Mesenchymal stem cell (in vitro differentiated cells and primary cell): ENCODE data around the gene NKD2.
A peak's percentile ranks its signal among the peaks of the same experiment; 100 is the strongest.

Source experiments
- DNase-seq: peaks from one replicate; pipeline ENCODE4 v3.0.0-alpha.2; 2013
- H2AFZ ChIP-seq: one replicate; pipeline ENCODE4 v1.6.1; 2013; ENCODE audit warnings: low read depth, mild to moderate bottlenecking, control low read depth, inconsistent platforms, low read length, moderate library complexity
- H2AK5ac ChIP-seq: 2 replicates; pipeline ENCODE4 v1.6.1; 2013; ENCODE audit warnings: low read length, moderate library complexity, mild to moderate bottlenecking, inconsistent platforms; ENCODE audit not compliant: severe bottlenecking
- H2BK120ac ChIP-seq: one replicate; pipeline ENCODE4 v1.6.1; 2013; ENCODE audit warnings: low read depth, mild to moderate bottlenecking, inconsistent platforms, low read length, moderate library complexity
- H2BK12ac ChIP-seq, 2 experiments: one replicate each; pipeline ENCODE4 v1.6.1; 2013; ENCODE audit warnings: inconsistent platforms in 2 of 2, low read length in 2 of 2, mild to moderate bottlenecking in 2 of 2, moderate library complexity in 2 of 2, control low read depth in 1 of 2
- H2BK15ac ChIP-seq: one replicate; pipeline ENCODE4 v1.6.1; 2013; ENCODE audit warnings: mild to moderate bottlenecking, low read depth, inconsistent platforms; ENCODE audit not compliant: poor library complexity, severe bottlenecking
- H2BK5ac ChIP-seq: 2 replicates; pipeline ENCODE4 v1.6.1; 2013; ENCODE audit warnings: low read depth, mild to moderate bottlenecking, low read length, control low read depth, inconsistent platforms; ENCODE audit not compliant: poor library complexity, severe bottlenecking
- H3K14ac ChIP-seq, 2 experiments: one replicate each; pipeline ENCODE4 v1.6.1; 2013; ENCODE audit warnings: inconsistent platforms in 2 of 2, low read length in 2 of 2, control low read depth in 1 of 2, mild to moderate bottlenecking in 1 of 2, moderate library complexity in 1 of 2
- H3K18ac ChIP-seq, 2 experiments: one replicate each; pipeline ENCODE4 v1.6.1; 2013; ENCODE audit warnings: inconsistent platforms in 2 of 2, low read length in 2 of 2, control low read depth in 1 of 2, low read depth in 1 of 2, mild to moderate bottlenecking in 1 of 2
- H3K23ac ChIP-seq, 2 experiments: one replicate each; pipeline ENCODE4 v1.6.1; 2013; ENCODE audit warnings: inconsistent platforms in 2 of 2, low read length in 2 of 2, mild to moderate bottlenecking in 2 of 2, moderate library complexity in 2 of 2, control low read depth in 1 of 2
- H3K27ac ChIP-seq: 2 replicates; pipeline ENCODE4 v1.5.1; 2013; ENCODE audit warnings: mild to moderate bottlenecking, moderate library complexity, low read length, control low read depth, inconsistent platforms; ENCODE audit not compliant: poor library complexity, severe bottlenecking
- H3K27me3 ChIP-seq, 2 experiments: 2 replicates each; pipeline versions ENCODE4 v1.6.1 to v1.7.0; 2013; ENCODE audit warnings: low read length in 2 of 2, mild to moderate bottlenecking in 2 of 2, moderate library complexity in 2 of 2, control low read depth in 1 of 2, inconsistent platforms in 1 of 2; ENCODE audit not compliant: control insufficient read depth in 1 of 2, insufficient read depth in 1 of 2
- H3K36me3 ChIP-seq, 2 experiments: 2 replicates each; pipeline versions ENCODE4 v1.6.1 to v1.7.0; 2013; ENCODE audit warnings: low read length in 2 of 2, control low read depth in 1 of 2, inconsistent platforms in 1 of 2, low read depth in 1 of 2, mild to moderate bottlenecking in 1 of 2; ENCODE audit not compliant: insufficient read depth in 2 of 2, control insufficient read depth in 1 of 2
- H3K4ac ChIP-seq, 2 experiments: one replicate each; pipeline ENCODE4 v1.6.1; 2013; ENCODE audit warnings: inconsistent platforms in 2 of 2, low read length in 2 of 2, mild to moderate bottlenecking in 2 of 2, moderate library complexity in 2 of 2, control low read depth in 1 of 2, low read depth in 1 of 2
- H3K4me1 ChIP-seq: 2 replicates; pipeline ENCODE4 v1.6.1; 2013; ENCODE audit warnings: low read depth, low read length, control low read depth; ENCODE audit not compliant: control insufficient read depth, insufficient read depth
- H3K4me2 ChIP-seq: 2 replicates; pipeline ENCODE4 v1.6.1; 2013; ENCODE audit warnings: low read length, mild to moderate bottlenecking, inconsistent platforms; ENCODE audit not compliant: poor library complexity, severe bottlenecking
- H3K4me3 ChIP-seq, 2 experiments: 2 replicates each; pipeline versions ENCODE4 v1.5.1 to v1.7.0; 2013; ENCODE audit warnings: low read length in 2 of 2, mild to moderate bottlenecking in 2 of 2, control low read depth in 1 of 2, low read depth in 1 of 2; ENCODE audit not compliant: insufficient read depth in 1 of 2
- H3K79me1 ChIP-seq: replicated peaks from 2 replicates; pipeline ENCODE4 v1.6.1; 2013; ENCODE audit warnings: mild to moderate bottlenecking, control low read depth, low read length, inconsistent platforms; ENCODE audit not compliant: poor library complexity, severe bottlenecking
- H3K9ac ChIP-seq: 2 replicates; pipeline ENCODE4 v1.7.0; 2013; ENCODE audit warnings: mild to moderate bottlenecking, low read length, moderate library complexity
- H3K9me3 ChIP-seq: 2 replicates; pipeline ENCODE4 v1.7.0; 2013; ENCODE audit warnings: mild to moderate bottlenecking, low read length; ENCODE audit not compliant: control insufficient read depth
- H4K8ac ChIP-seq: one replicate; pipeline ENCODE4 v1.6.1; 2013; ENCODE audit warnings: inconsistent platforms, mild to moderate bottlenecking, low read length, moderate library complexity
- H4K91ac ChIP-seq: one replicate; pipeline ENCODE4 v1.6.1; 2013; ENCODE audit warnings: mild to moderate bottlenecking, low read length, inconsistent platforms
- WGBS: methylation state at CpG from one replicate; pipeline ENCODE4 v1.1.7; 2013; ENCODE audit warnings: mixed read lengths; 5-methylcytosine and 5-hydroxymethylcytosine counted together

The NKD2 gene

GRCh38 chr5:1083823-1084605 lies 75.4 kb downstream of the NKD2 start:
- no peak overlapping the region for H2AFZ ChIP-seq
- H2BK12ac ChIP-seq: no peak overlapping the region
- H4K91ac ChIP-seq: peak overlapping the region; percentile 18
- DNase-seq: no peak
- H3K27me3 ChIP-seq: no peaks in the 10 kb centered on the region
- H3K9me3 ChIP-seq: no peaks in the 10 kb centered on the region
- H2BK120ac ChIP-seq: no peak overlapping the region
- WGBS: 95% methylated on average over 57 of the region's 57 CpGs
- no peak overlapping the region for H3K27ac ChIP-seq
- no peak overlapping the region for H3K4ac ChIP-seq
- no peak overlapping the region for H3K9ac ChIP-seq
- H3K18ac ChIP-seq: no peak overlapping the region
- no peak overlapping the region for H4K8ac ChIP-seq
- H3K14ac ChIP-seq: no peak overlapping the region
- H3K4me1 ChIP-seq: peaks cover 2% of the 10 kb centered on the region
- H2BK5ac ChIP-seq: no peak overlapping the region
- H2AK5ac ChIP-seq: no peak overlapping the region
- H3K79me1 ChIP-seq: no peaks in the 10 kb centered on the region
- no peak overlapping the region for H2BK15ac ChIP-seq
- peaks cover 14 to 26% of the 10 kb centered on the region in 2 experiments for H3K36me3 ChIP-seq
- no peak overlapping the region for H3K4me2 ChIP-seq
- H3K23ac ChIP-seq: no peak overlapping the region
- no peak overlapping the region for H3K4me3 ChIP-seq

GRCh38 chr5:1085391-1085790 lies 76.8 kb downstream of the NKD2 start:
- no peak overlapping the region for H3K14ac ChIP-seq
- H3K4me2 ChIP-seq: no peak overlapping the region
- no peak overlapping the region for H2BK15ac ChIP-seq
- H4K91ac ChIP-seq: peak overlapping the region; percentile 47
- H3K9me3 ChIP-seq: no peaks in the 10 kb centered on the region
- H2AK5ac ChIP-seq: no peak overlapping the region
- H3K18ac ChIP-seq: no peak overlapping the region
- no peak overlapping the region for H2BK120ac ChIP-seq
- H3K23ac ChIP-seq: no peak overlapping the region
- no peaks in the 10 kb centered on the region for H3K27me3 ChIP-seq
- H3K4me3 ChIP-seq: no peak overlapping the region
- H3K9ac ChIP-seq: no peak overlapping the region
- no peak overlapping the region for H2AFZ ChIP-seq
- no peak overlapping the region for H3K27ac ChIP-seq
- no peak for DNase-seq
- H3K4me1 ChIP-seq: peaks cover 2% of the 10 kb centered on the region
- WGBS: 96% methylated on average over 39 of the region's 39 CpGs
- no peak overlapping the region for H4K8ac ChIP-seq
- H3K79me1 ChIP-seq: no peaks in the 10 kb centered on the region
- peaks cover 14 to 23% of the 10 kb centered on the region in 2 experiments for H3K36me3 ChIP-seq
- no peak overlapping the region for H3K4ac ChIP-seq
- no peak overlapping the region for H2BK12ac ChIP-seq
- H2BK5ac ChIP-seq: no peak overlapping the region

GRCh38 chr5:1086137-1086536 lies 77.5 kb downstream of the NKD2 start:
- Histone ChIP-seq H4K91ac (no peak overlapping the region), H3K27me3 (no peaks in the 10 kb centered on the region), H3K23ac (no peak overlapping the region)

GRCh38 chr5:1086871-1087270 lies 78.3 kb downstream of the NKD2 start:
- whole genome bisulfite sequencing: 97% methylated on average over 31 of the region's 31 CpGs

More at GRCh38 chr5:1086137-1086536, 77.5 kb downstream of the NKD2 start:
- H2AK5ac ChIP-seq: no peak overlapping the region
- H4K8ac ChIP-seq: no peak overlapping the region
- no peaks in the 10 kb centered on the region for H3K9me3 ChIP-seq
- no peak overlapping the region for H3K27ac ChIP-seq
- H3K9ac ChIP-seq: no peak overlapping the region
- H3K36me3 ChIP-seq: peaks cover 14 to 20% of the 10 kb centered on the region in 2 experiments
- H2BK12ac ChIP-seq: no peak overlapping the region
- H3K4me2 ChIP-seq: no peak overlapping the region
- H3K79me1 ChIP-seq: no peaks in the 10 kb centered on the region
- no peak overlapping the region for H2BK120ac ChIP-seq
- DNase-seq: no peak
- WGBS: 91% methylated on average over 11 of the region's 11 CpGs
- no peak overlapping the region for H3K14ac ChIP-seq
- no peak overlapping the region for H3K18ac ChIP-seq
- H2AFZ ChIP-seq: no peak overlapping the region
- no peak overlapping the region for H3K4me3 ChIP-seq
- H3K4ac ChIP-seq: no peak overlapping the region
- no peak overlapping the region for H2BK5ac ChIP-seq
- peaks cover 4% of the 10 kb centered on the region for H3K4me1 ChIP-seq
- H2BK15ac ChIP-seq: no peak overlapping the region

More at GRCh38 chr5:1086871-1087270, 78.3 kb downstream of the NKD2 start:
- Histone ChIP-seq H3K9me3 (no peaks in the 10 kb centered on the region), H3K4me3 (no peak overlapping the region), H3K36me3 (peaks cover 17 to 19% of the 10 kb centered on the region in 2 experiments), H4K8ac (no peak overlapping the region), H3K27me3 (no peaks in the 10 kb centered on the region), H3K14ac (no peak overlapping the region), H2BK120ac (no peak overlapping the region), H3K18ac (no peak overlapping the region), H3K9ac (no peak overlapping the region), H3K27ac (no peak overlapping the region), H3K4me1 (peaks cover 4% of the 10 kb centered on the region), H3K4me2 (no peak overlapping the region), H3K23ac (no peak overlapping the region), H3K4ac (no peak overlapping the region), H2BK15ac (no peak overlapping the region), H3K79me1 (no peaks in the 10 kb centered on the region), H2BK5ac (no peak overlapping the region), H2BK12ac (no peak overlapping the region), H2AFZ (no peak overlapping the region), H2AK5ac (no peak overlapping the region), H4K91ac (no peak overlapping the region)
- DNase-seq: no peak
